Hepatocyte (in vitro differentiated cells): ENCODE measurements around the gene SHISAL1.

ENCODE experiments used
- EZH2 ChIP-seq: fragments of 200-600 bp; sonication (generic); IDR thresholded peaks from 2 replicates; pipeline ENCODE4 v1.6.1; 2016; ENCODE audit warnings: antibody characterized with exemption, mild to moderate bottlenecking, borderline replicate concordance
- EZH2phosphoT487 ChIP-seq: fragments of 200-600 bp; sonication (generic); IDR thresholded peaks from one replicate; pipeline ENCODE4 v1.6.1; 2018; ENCODE audit warnings: antibody characterized with exemption, mild to moderate bottlenecking, low read depth, moderate library complexity; ENCODE audit not compliant: unreplicated experiment, severe bottlenecking
- TF ChIP-seq, protein P1 (sequence below): fragments of 200-600 bp; sonication (generic); IDR thresholded peaks from 2 replicates; pipeline ENCODE4 v1.5.1; 2016; ENCODE audit warnings: antibody characterized with exemption, mild to moderate bottlenecking; ENCODE audit not compliant: poor library complexity

DNA sequence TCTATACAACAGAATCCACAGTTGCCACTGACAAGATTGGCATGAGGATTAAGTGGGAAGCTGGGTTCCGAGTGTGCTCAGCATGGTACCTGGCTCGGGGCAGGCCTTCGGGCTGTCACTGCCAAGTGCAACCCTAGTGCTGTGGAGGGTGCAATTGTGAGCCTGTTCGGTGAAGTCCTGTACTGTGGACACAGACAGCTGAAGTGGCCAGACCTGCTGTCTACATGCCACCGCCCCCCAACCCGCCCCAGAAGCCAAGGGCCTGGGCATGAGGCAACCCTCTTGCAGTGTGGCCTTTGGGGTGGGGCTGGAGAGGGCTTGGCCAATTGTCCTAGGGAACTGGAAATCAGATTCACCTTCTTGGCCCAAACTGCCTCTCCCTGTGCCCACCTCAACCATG is 15.6 kb upstream of the SHISAL1 start:
- TF ChIP-seq, protein P1, sequence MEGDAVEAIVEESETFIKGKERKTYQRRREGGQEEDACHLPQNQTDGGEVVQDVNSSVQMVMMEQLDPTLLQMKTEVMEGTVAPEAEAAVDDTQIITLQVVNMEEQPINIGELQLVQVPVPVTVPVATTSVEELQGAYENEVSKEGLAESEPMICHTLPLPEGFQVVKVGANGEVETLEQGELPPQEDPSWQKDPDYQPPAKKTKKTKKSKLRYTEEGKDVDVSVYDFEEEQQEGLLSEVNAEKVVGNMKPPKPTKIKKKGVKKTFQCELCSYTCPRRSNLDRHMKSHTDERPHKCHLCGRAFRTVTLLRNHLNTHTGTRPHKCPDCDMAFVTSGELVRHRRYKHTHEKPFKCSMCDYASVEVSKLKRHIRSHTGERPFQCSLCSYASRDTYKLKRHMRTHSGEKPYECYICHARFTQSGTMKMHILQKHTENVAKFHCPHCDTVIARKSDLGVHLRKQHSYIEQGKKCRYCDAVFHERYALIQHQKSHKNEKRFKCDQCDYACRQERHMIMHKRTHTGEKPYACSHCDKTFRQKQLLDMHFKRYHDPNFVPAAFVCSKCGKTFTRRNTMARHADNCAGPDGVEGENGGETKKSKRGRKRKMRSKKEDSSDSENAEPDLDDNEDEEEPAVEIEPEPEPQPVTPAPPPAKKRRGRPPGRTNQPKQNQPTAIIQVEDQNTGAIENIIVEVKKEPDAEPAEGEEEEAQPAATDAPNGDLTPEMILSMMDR = no peak
- TF ChIP-seq EZH2 = no peak
- no peak for TF ChIP-seq EZH2phosphoT487
